Chondrocyte (in vitro differentiated cells): ENCODE measurements around the gene DNAJC27. TPM values are rescaled to one million over a fixed set of nuclear protein-coding genes. Genes with fewer than 3 reads are reported as not detected.

Source experiments
- DNase-seq: peaks from one replicate; pipeline ENCODE4 v3.0.0; 2021; ENCODE audit warnings: mixed read lengths, low spot score
- H3K27ac Mint-ChIP-seq: one replicate; pipeline ENCODE4 v1.8.0; 2021; ENCODE audit warnings: mild to moderate bottlenecking, moderate library complexity, mixed read lengths; ENCODE audit not compliant: unreplicated experiment
- H3K27me3 Mint-ChIP-seq: 2 replicates; pipeline ENCODE4 v1.8.0; 2021; ENCODE audit warnings: low read depth, mixed read lengths
- H3K36me3 Mint-ChIP-seq: 2 replicates; pipeline ENCODE4 v1.8.0; 2021; ENCODE audit warnings: low read depth, mixed read lengths
- H3K4me1 Mint-ChIP-seq: 2 replicates; pipeline ENCODE4 v1.8.0; 2021; ENCODE audit warnings: low read depth, mild to moderate bottlenecking, mixed read lengths
- H3K4me3 Mint-ChIP-seq: one replicate; pipeline ENCODE4 v1.8.0; 2021; ENCODE audit warnings: mild to moderate bottlenecking, moderate library complexity, mixed read lengths; ENCODE audit not compliant: unreplicated experiment
- H3K9me3 Mint-ChIP-seq: 2 replicates; pipeline ENCODE4 v1.8.0; 2021; ENCODE audit warnings: low read depth, mixed read lengths
- CTCF ChIP-seq: fragments of 200-600 bp; sonication (generic); IDR thresholded peaks from 2 replicates; pipeline ENCODE4 v1.5.0; 2021; ENCODE audit warnings: antibody characterized with exemption, mild to moderate bottlenecking, moderate library complexity
- total RNA-seq: library from RNA; stranded (reverse); gene quantifications from 3 replicates; pipeline ENCODE4 v1.2.1, GENCODE V29; 2021

The DNAJC27 gene
- total RNA-seq, 1 donor from 2014 or later: 3.8 TPM

- Mint-ChIP-seq H3K36me3 (peaks cover 12% of the 10 kb centered on the region), H3K4me3 (no peak overlapping the region), H3K27me3 (no peaks in the 10 kb centered on the region), H3K9me3 (peaks cover 8% of the 10 kb centered on the region), H3K27ac (no peak overlapping the region), H3K4me1 (peaks cover 32% of the 10 kb centered on the region)
- TF ChIP-seq CTCF: no peak
- DNase-seq: peak; percentile 60
Measured at GRCh38 chr2:24912986-24913385, 58.8 kb downstream of the DNAJC27 start.

GRCh38 chr2:24912523-24912922, 59.2 kb downstream of the DNAJC27 start:
- DNase-seq: no peak
- Mint-ChIP-seq H3K4me1 (peaks cover 27% of the 10 kb centered on the region), H3K36me3 (peaks cover 12% of the 10 kb centered on the region), H3K9me3 (peaks cover 8% of the 10 kb centered on the region), H3K27me3 (no peaks in the 10 kb centered on the region), H3K4me3 (no peak overlapping the region), H3K27ac (no peak overlapping the region)
- TF ChIP-seq CTCF: no peak

- Mint-ChIP-seq H3K4me3 (no peak overlapping the region), H3K27me3 (no peaks in the 10 kb centered on the region), H3K36me3 (peaks cover 12% of the 10 kb centered on the region), H3K27ac (no peak overlapping the region), H3K9me3 (peaks cover 8% of the 10 kb centered on the region), H3K4me1 (peaks cover 6% of the 10 kb centered on the region)
- no peak for TF ChIP-seq CTCF
- no peak for DNase-seq
Measured at GRCh38 chr2:24910245-24910644, 61.5 kb downstream of the DNAJC27 start.

GRCh38 chr2:24909555-24910177, 62.1 kb downstream of the DNAJC27 start:
- Mint-ChIP-seq H3K9me3 (peaks cover 8% of the 10 kb centered on the region), H3K4me1 (peaks cover under 1% of the 10 kb centered on the region), H3K27ac (no peak overlapping the region), H3K36me3 (peaks cover 14% of the 10 kb centered on the region), H3K4me3 (no peak overlapping the region), H3K27me3 (no peaks in the 10 kb centered on the region)
- DNase-seq: no peak
- no peak for TF ChIP-seq CTCF

GRCh38 chr2:24908461-24908901, 63.3 kb downstream of the DNAJC27 start:
- Mint-ChIP-seq H3K27ac (no peak overlapping the region), H3K36me3 (peaks cover 14% of the 10 kb centered on the region), H3K4me1 (no peaks in the 10 kb centered on the region), H3K9me3 (peaks cover 8% of the 10 kb centered on the region), H3K4me3 (no peak overlapping the region), H3K27me3 (no peaks in the 10 kb centered on the region)
- TF ChIP-seq CTCF: no peak
- DNase-seq: no peak
